Activated naive CD4-positive, alpha-beta T cell treated with anti-CD3 and anti-CD28 coated beads for 36 hours (primary cell): ENCODE data around the gene CELA2A. TPM values are rescaled to one million over a fixed set of nuclear protein-coding genes. Genes with fewer than 3 reads are reported as not detected.
"Not testable (repeated sequence)": the region's sequence is repeated elsewhere in the genome, so short reads cannot be mapped to it uniquely, and the experiment has no call there.

Source experiments
- CTCF ChIA-PET: fragments of 350-600 bp; sonication (Branson Sonifier 250); formaldehyde crosslinking; loops from one replicate; lab custom pipeline; 2021; ENCODE audit warnings: antibody characterized with exemption; lab: Charles Lee
- DNase-seq: peaks from one replicate; pipeline ENCODE4 v3.0.0-alpha.2; 2020
- H3K27ac Mint-ChIP-seq: one replicate; pipeline ENCODE4 v1.8.0; 2021; ENCODE audit warnings: mild to moderate bottlenecking, mixed read lengths
- H3K27me3 Mint-ChIP-seq: one replicate; pipeline ENCODE4 v1.8.0; 2021; ENCODE audit warnings: low read depth, mixed read lengths
- H3K36me3 Mint-ChIP-seq: one replicate; pipeline ENCODE4 v1.8.0; 2021; ENCODE audit warnings: low read depth, mixed read lengths
- H3K4me1 Mint-ChIP-seq: one replicate; pipeline ENCODE4 v1.8.0; 2021; ENCODE audit warnings: low read depth, mixed read lengths
- H3K4me3 Mint-ChIP-seq: one replicate; pipeline ENCODE4 v1.8.0; 2021; ENCODE audit warnings: mild to moderate bottlenecking, moderate library complexity, mixed read lengths
- H3K9me3 Mint-ChIP-seq: one replicate; pipeline ENCODE4 v1.8.0; 2021; ENCODE audit warnings: mixed read lengths
- intact Hi-C: fragments of 100-400 bp; cut with micrococcal nuclease; formaldehyde crosslinking; loops from one replicate; pipeline ENCODE4 v1.15.1; 2023
- total RNA-seq, 2 experiments: library from RNA; stranded (reverse); gene quantifications; one replicate each; pipeline ENCODE4 v1.2.3, GENCODE V29; 2021

The CELA2A gene
- total RNA-seq, 2 experiments from 2014 or later, result not detected

DNA sequence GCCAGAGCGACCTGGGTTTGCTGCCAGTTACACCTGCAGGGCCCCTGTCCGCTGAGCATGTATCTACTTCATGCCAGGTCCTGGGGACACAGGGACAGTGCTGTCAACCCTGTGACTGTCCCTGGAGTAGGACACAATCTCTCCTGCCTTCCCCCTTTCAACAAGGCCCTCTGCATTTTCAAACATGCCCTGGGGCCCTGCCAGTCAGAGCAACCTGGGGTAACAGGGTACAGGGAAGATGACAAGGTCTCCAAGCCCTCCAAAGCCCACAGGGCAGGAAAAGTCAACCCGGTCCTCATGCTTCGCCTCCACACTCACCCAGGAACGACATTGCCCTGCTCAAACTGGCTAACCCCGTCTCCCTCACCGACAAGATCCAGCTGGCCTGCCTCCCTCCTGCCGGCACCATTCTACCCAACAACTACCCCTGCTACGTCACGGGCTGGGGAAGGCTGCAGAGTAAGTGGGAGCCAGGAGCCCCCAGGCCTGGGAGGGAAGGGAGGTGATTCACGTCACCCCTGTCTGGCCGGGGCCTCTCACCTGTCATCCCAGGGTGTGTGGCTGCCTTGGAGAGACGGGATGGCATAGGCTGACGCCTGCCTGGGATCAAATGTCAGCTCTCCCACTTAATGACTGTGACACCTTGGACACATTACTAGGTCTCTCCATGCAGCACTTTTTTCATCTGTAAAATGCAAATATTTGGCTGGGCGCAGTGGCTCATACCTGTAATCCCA is 6.7 kb downstream of the CELA2A start:
- intact Hi-C loops, H3K4me1 Mint-ChIP-seq, H3K36me3 Mint-ChIP-seq, H3K27ac Mint-ChIP-seq, H3K4me3 Mint-ChIP-seq, H3K9me3 Mint-ChIP-seq, CTCF ChIA-PET, DNase-seq, H3K27me3 Mint-ChIP-seq: not testable (repeated sequence)

DNA sequence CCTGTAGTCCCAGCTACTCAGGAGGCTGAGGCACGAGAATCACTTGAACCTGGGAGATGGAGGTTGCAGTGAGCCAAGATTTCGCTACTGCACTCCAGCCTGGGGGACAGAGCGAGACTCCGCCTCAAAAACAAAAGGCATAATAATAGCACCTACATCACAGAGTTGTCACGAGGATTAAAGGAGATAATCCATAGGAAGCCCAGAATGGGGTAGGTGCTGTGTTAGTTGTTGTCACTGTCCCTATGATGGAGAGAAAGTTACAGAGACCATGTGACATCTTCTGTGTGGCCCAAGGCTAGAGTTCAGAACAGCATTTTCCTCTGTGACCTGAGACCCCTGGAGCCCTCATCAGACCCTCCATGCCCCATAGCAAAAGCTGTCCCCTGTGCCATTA is 7.4 kb downstream of the CELA2A start:
- CTCF ChIA-PET, H3K9me3 Mint-ChIP-seq, H3K4me3 Mint-ChIP-seq, H3K36me3 Mint-ChIP-seq, intact Hi-C loops, H3K27ac Mint-ChIP-seq, H3K4me1 Mint-ChIP-seq, DNase-seq, H3K27me3 Mint-ChIP-seq: not testable (repeated sequence)

DNA sequence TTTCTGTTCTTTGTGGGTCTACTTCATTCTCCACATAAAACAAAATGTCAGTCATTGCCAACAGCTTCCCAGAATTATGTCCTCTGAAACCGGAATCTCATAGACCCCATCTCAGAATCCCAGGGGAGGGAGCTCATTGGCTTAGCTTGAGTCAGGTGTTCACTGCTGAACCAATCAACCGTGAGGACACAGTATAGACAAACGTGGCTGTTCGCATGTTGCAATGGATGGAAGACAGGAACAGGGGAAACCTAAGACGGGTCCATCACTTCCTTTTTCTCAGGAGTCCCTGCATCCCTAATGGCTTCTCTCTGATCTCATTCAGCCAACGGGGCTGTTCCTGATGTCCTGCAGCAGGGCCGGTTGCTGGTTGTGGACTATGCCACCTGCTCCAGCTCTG is 9.1 kb downstream of the CELA2A start:
- H3K4me1 Mint-ChIP-seq, result no peaks in the 10 kb centered on the region

DNA sequence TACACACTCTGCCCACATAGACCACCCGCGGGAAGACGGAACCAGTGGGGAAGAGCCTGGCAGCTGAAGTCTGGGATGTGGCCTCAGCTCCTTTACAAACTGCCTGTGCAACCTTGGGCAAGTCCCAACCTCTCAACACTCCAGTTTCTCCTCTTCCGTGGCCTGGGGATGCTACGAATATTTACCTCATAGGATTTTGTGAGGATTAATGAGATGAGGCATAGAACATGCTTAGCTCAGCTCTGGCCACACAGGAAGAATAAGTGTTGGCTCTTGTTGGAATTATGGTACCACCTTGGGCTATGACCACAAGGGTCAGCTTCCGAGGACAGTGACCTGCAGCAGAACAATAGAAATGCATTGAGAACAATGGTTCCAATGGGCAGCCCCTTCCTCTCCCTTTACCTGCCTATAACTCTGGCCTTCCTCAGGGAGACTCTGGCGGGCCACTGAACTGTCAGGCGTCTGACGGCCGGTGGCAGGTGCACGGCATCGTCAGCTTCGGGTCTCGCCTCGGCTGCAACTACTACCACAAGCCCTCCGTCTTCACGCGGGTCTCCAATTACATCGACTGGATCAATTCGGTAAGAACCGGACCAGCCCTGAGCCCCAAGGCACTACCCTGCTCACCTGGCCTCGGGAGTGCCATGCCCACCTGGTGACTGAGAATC is 10.6 kb downstream of the CELA2A start:
- H3K9me3 Mint-ChIP-seq, H3K27me3 Mint-ChIP-seq, H3K4me1 Mint-ChIP-seq, H3K36me3 Mint-ChIP-seq, H3K4me3 Mint-ChIP-seq, H3K27ac Mint-ChIP-seq, DNase-seq, CTCF ChIA-PET, intact Hi-C loops: not testable (repeated sequence)

More for the DNA sequence above, 9.1 kb downstream of the CELA2A start:
- intact Hi-C loops, result no loop called here
- Mint-ChIP-seq H3K36me3 (no peaks in the 10 kb centered on the region), H3K27ac (no peak overlapping the region), H3K4me3 (no peak overlapping the region), H3K27me3 (no peaks in the 10 kb centered on the region), H3K9me3 (no peaks in the 10 kb centered on the region)
- CTCF ChIA-PET, result no interaction called here
- DNase-seq, result no peak

DNA sequence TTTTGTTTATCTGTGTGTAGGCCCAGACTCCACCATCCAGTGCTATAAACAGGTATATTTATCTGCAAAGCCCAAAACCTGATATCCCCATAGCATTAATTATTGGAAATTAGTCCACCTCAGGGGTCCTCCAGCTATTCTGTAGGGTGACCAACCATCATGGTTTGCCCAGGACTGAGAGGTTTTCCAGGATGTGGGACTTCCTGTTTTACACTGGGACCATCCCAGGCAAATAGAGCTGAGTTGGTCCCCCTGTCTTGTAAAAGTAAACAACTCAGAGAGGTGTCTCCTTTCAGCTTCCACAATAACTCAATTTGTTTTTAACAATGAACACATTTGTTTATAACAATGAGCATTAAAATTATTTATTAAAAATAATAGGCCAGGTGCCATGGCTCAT is 11.6 kb downstream of the CELA2A start:
- no peaks in the 10 kb centered on the region for H3K9me3 Mint-ChIP-seq
- no peaks in the 10 kb centered on the region for H3K4me1 Mint-ChIP-seq
- intact Hi-C loops, result no loop called here
- no peak for DNase-seq
- no peaks in the 10 kb centered on the region for H3K27me3 Mint-ChIP-seq
- H3K27ac Mint-ChIP-seq, result no peak overlapping the region
- H3K36me3 Mint-ChIP-seq, result no peaks in the 10 kb centered on the region
- no peak overlapping the region for H3K4me3 Mint-ChIP-seq
- CTCF ChIA-PET, result no interaction called here

DNA sequence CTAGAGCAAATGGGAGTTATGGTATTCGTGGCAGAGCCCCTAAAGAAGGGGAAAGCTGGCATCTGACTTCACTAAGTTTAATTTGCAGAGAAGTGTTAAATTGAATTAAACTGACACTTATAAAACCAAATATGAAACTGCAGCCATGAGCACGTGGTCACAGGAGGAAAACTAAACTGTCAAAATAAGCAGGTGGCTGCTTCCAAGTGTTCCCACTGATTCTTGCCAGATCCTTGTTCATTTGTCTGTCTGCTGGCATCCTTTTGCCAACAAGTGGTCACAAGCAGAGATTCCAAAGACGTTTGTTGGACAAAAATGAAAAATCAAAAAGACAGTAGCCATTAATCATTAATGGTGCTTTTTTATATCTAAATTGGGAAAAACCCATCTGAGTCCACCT is 12.8 kb downstream of the CELA2A start:
- no peaks in the 10 kb centered on the region for H3K36me3 Mint-ChIP-seq
- intact Hi-C loops, result no loop called here
- H3K9me3 Mint-ChIP-seq, result no peaks in the 10 kb centered on the region
- DNase-seq, result no peak
- no peaks in the 10 kb centered on the region for H3K27me3 Mint-ChIP-seq
- CTCF ChIA-PET, result no interaction called here
- H3K4me1 Mint-ChIP-seq, result no peaks in the 10 kb centered on the region
- H3K4me3 Mint-ChIP-seq, result no peak overlapping the region
- no peak overlapping the region for H3K27ac Mint-ChIP-seq

DNA sequence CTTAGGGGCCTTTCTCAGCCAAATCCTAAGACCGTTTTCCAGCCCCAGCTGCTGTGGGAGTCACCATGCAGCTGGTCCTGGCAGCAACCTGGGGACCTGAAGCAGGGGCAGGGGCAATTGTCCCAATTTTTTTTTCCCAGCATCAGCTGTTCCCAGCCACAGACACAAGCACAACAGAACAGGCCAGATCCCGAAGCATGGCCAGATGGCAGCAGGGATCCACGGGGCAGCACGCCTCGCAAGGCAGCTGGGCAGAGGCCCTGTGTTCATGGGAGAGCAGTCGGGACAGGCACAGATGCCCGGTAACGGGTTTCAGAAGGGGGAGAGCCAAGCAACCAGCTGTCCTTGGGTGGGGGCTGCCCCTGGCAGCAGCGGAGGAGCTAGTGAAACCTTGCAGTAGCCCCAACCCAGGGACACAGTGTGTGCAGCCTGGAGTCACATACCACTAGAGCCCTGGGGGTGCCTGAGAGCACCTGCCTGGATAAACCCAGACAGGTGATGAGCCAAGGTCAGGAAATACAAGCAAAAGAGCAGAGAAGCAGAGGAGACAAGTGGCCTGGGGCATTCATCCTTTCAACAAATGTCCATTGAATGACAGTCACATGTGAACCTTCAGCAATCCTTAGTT is 13.4 kb downstream of the CELA2A start:
- H3K27me3 Mint-ChIP-seq, H3K4me3 Mint-ChIP-seq, DNase-seq, H3K27ac Mint-ChIP-seq, H3K4me1 Mint-ChIP-seq, intact Hi-C loops, H3K9me3 Mint-ChIP-seq, H3K36me3 Mint-ChIP-seq: not testable (repeated sequence)
- CTCF ChIA-PET, result interaction anchor here (0.6 kb wide), 1 partner anchor 145 kb away, joined by 3 read pairs; no protein-coding TSS in a partner anchor

DNA sequence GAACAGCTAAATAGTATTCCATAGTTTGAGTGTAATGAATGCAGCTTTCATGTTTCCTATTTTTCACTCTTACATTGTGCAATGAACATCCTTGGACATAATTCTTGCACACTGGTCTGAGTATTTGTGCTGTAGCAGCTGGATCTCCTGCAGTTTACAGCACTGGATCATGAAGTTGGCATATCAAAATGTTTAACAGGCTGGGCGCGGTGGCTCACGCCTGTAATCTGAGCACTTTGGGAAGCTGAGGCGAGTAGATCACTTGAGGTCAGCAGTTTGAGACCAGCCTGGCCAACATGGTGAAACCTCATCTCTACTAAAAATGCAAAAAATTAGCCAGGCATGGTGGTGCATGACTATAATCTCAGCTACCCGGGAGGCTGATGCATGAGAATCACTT is 14.5 kb downstream of the CELA2A start:
- CTCF ChIA-PET, H3K4me3 Mint-ChIP-seq, H3K4me1 Mint-ChIP-seq, H3K27me3 Mint-ChIP-seq, H3K27ac Mint-ChIP-seq, H3K36me3 Mint-ChIP-seq, DNase-seq, intact Hi-C loops, H3K9me3 Mint-ChIP-seq: not testable (repeated sequence)

DNA sequence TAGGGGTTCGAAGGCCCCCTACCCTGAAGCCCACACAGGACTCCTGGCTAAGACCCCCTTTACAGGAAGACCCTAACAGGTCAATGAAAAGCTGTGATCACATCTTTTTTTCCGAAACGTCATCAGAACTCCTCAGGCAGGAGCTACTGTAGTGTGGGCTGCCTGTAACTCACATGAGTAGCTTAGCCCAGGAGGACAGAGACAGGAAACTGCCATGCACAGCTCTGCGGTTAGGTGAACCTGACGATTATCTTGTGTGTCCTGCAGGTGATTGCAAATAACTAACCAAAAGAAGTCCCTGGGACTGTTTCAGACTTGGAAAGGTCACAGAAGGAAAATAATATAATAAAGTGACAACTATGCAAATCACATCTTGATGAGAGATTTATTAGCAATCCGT is 15.2 kb downstream of the CELA2A start:
- DNase-seq, intact Hi-C loops, H3K36me3 Mint-ChIP-seq, H3K27ac Mint-ChIP-seq, CTCF ChIA-PET, H3K27me3 Mint-ChIP-seq, H3K9me3 Mint-ChIP-seq, H3K4me1 Mint-ChIP-seq, H3K4me3 Mint-ChIP-seq: not testable (repeated sequence)

DNA sequence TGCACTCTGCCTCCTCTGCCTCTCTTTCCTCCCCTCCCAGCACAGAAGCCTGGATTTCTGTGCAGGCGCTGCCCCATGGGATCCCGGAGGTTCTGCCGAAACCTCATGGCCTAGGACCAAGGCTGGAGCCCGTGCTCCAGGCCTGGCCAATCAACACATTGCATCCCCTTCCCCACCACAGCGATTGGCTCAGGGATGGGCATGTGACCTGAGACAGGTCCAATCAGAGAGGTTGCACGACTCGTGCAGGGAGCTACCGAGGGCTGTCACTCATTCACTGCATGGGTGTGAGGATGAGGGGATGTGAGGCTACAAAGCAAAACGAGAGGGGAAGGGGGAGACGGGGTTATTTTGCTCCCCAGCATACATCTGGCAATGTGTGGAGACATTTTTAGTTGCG is 16.1 kb downstream of the CELA2A start:
- DNase-seq, result no peak
- H3K4me3 Mint-ChIP-seq, result no peak overlapping the region
- no peaks in the 10 kb centered on the region for H3K36me3 Mint-ChIP-seq
- CTCF ChIA-PET, result no interaction called here
- no peaks in the 10 kb centered on the region for H3K4me1 Mint-ChIP-seq
- H3K9me3 Mint-ChIP-seq, result no peaks in the 10 kb centered on the region
- H3K27me3 Mint-ChIP-seq, result no peaks in the 10 kb centered on the region
- intact Hi-C loops, result no loop called here
- no peak overlapping the region for H3K27ac Mint-ChIP-seq

DNA sequence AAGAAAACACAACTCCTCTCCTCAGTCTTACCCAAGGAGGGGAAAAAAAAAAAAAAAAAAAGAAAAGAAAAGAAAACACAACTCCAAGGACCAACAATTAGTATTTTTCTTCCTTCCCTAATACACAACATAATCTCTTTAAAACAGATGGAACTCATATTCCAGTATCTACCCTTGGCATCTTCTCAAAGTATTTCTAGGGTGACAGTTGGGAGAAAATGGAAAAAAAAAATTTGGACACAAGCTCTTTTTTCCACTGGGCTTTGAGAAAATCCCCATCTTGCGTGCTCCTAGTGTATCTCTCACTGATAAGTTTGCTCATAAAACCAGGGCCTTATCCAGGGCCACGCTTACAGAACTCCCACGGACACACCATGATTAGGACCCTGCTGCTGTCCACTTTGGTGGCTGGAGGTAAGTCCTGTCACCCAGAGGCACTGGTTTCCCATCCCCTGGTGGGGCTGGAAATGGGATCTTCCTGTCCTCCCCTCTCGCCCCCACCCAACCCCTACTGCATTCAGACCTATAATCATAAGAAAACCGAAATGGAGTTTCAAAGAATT is 19.3 kb downstream of the CELA2A start, which contains the start of gene CELA2B:
CELA2B (plus strand) TSS at position 353 of the 563 bp plus-strand sequence; CDS start at position 375, 22 bp downstream.
- H3K4me3 Mint-ChIP-seq, result no peak within 1 kb of the TSS
- no peak within 1 kb of the TSS for H3K27ac Mint-ChIP-seq
- no peaks in the 10 kb centered on the region for H3K9me3 Mint-ChIP-seq
- no peaks in the 10 kb centered on the region for H3K36me3 Mint-ChIP-seq
- intact Hi-C loops, result no loop called here
- CTCF ChIA-PET, result no interaction called here
- DNase-seq, result no peak
- no peaks in the 10 kb centered on the region for H3K27me3 Mint-ChIP-seq
- no peaks in the 10 kb centered on the region for H3K4me1 Mint-ChIP-seq

DNA sequence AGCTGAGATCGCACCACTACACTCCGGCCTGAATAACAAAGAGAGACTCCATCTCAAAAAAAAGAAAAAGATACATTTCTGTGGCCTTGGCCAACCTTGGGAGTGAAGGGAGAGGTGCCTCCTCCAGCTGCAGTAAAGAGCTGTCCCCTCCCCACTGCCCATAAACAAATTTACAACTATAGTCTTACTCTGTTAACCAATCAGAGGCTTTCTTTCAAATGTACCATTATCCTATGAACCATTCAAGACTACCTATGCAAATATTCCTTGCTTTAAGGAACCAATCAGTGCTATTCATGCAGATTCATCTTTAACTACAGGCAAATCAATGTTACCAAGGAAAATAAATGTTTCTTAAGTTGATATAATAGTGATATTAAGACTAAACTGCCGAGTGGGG is 20.4 kb downstream of the CELA2A start:
- CTCF ChIA-PET, result no interaction called here

More for the DNA sequence above, 20.4 kb downstream of the CELA2A start:
- no peaks in the 10 kb centered on the region for H3K9me3 Mint-ChIP-seq
- intact Hi-C loops, result no loop called here
- no peak overlapping the region for H3K27ac Mint-ChIP-seq
- no peaks in the 10 kb centered on the region for H3K27me3 Mint-ChIP-seq
- H3K4me3 Mint-ChIP-seq, result no peak overlapping the region
- H3K4me1 Mint-ChIP-seq, result no peaks in the 10 kb centered on the region
- no peaks in the 10 kb centered on the region for H3K36me3 Mint-ChIP-seq
- no peak for DNase-seq
